Loucy (cell line): Measurements from ENCODE around the gene BCR.

Experiments
- H2AFZ ChIP-seq: fragments of 200-600 bp; sonication (generic); 2 replicates; pipeline ENCODE4 v1.6.0; 2016; ENCODE audit warnings: antibody characterized with exemption, mild to moderate bottlenecking, low read length, moderate library complexity
- H3F3A ChIP-seq: fragments of 200-600 bp; 2 replicates; pipeline ENCODE4 v1.6.0; 2016; ENCODE audit warnings: antibody characterized with exemption, low read depth, mild to moderate bottlenecking
- H3K27me3 ChIP-seq: fragments of 200-600 bp; sonication (generic); 2 replicates; pipeline ENCODE4 v1.6.1; 2014; ENCODE audit warnings: low read length, mild to moderate bottlenecking; ENCODE audit not compliant: insufficient read depth, poor library complexity, severe bottlenecking
- H3K36me3 ChIP-seq: fragments of 200-600 bp; sonication (generic); 2 replicates; pipeline ENCODE4 v1.6.1; 2016; ENCODE audit warnings: low read length; ENCODE audit not compliant: insufficient read depth
- H3K4me1 ChIP-seq: fragments of 200-600 bp; sonication (generic); 2 replicates; pipeline ENCODE4 v1.5.1; 2014; ENCODE audit warnings: low read length, mild to moderate bottlenecking; ENCODE audit not compliant: insufficient read depth, poor library complexity, severe bottlenecking
- H3K4me2 ChIP-seq: fragments of 200-600 bp; sonication (generic); 2 replicates; pipeline ENCODE4 v1.6.0; 2014; ENCODE audit warnings: antibody characterized with exemption, low read length, low read depth, mild to moderate bottlenecking; ENCODE audit not compliant: poor library complexity, severe bottlenecking
- H3K4me3 ChIP-seq: fragments of 200-600 bp; sonication (generic); 2 replicates; pipeline ENCODE4 v1.5.1; 2014; ENCODE audit warnings: low read length, mild to moderate bottlenecking, mixed read lengths; ENCODE audit not compliant: poor library complexity, severe bottlenecking
- H3K79me2 ChIP-seq: fragments of 200-600 bp; sonication (generic); 2 replicates; pipeline ENCODE4 v1.6.1; 2014; ENCODE audit warnings: low read length; ENCODE audit not compliant: insufficient read depth
- H3K9ac ChIP-seq: fragments of 200-600 bp; sonication (generic); 2 replicates; pipeline ENCODE4 v1.6.0; 2014; ENCODE audit warnings: mild to moderate bottlenecking, low read depth, low read length, moderate library complexity; ENCODE audit not compliant: poor library complexity, severe bottlenecking
- H3K9me2 ChIP-seq: fragments of 200-600 bp; sonication (generic); replicated peaks from 2 replicates; pipeline ENCODE4 v1.6.1; 2016; ENCODE audit warnings: low read depth, low read length, mixed read lengths
- H3K9me3 ChIP-seq: fragments of 200-600 bp; sonication (generic); 2 replicates; pipeline ENCODE4 v1.6.1; 2014; ENCODE audit warnings: mild to moderate bottlenecking, antibody characterized with exemption, low read length, low read depth; ENCODE audit not compliant: insufficient read depth
- H4K20me1 ChIP-seq: fragments of 200-600 bp; sonication (generic); 2 replicates; pipeline ENCODE4 v1.6.0; 2014; ENCODE audit warnings: antibody characterized with exemption, low read length, mild to moderate bottlenecking; ENCODE audit not compliant: insufficient read depth, poor library complexity, severe bottlenecking
- CTCF ChIP-seq: fragments of 200-600 bp; sonication (generic); conservative IDR thresholded peaks from 2 replicates; pipeline ENCODE4 v1.5.1; 2014; ENCODE audit warnings: mild to moderate bottlenecking, antibody characterized with exemption, low read length
- EZH2phosphoT487 ChIP-seq: fragments of 200-600 bp; IDR thresholded peaks from 2 replicates; pipeline ENCODE4 v1.6.1; 2018; ENCODE audit warnings: antibody characterized with exemption, mild to moderate bottlenecking, moderate library complexity, borderline replicate concordance

Gene BCR

DNA sequence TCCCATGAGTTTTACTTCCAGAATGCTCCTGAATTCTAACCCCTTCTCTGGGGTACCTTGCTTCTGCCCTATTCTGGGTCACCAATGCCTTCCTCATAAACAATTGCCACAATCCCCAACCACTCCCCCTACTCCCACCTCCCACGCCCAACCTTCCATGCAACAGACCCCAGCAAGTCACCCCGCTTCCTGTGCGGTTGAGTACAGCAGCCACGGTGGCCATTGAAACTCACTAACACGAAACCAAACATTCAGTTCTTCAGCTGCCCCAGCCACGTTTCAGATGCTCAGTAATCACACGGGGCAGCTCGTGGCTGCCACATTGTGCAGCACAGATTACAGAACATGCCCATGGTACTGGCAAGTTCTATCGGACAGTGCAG is 3.7 kb upstream of the BCR start:
- Histone ChIP-seq H4K20me1 (peaks cover 17% of the 10 kb centered on the region), H3K79me2 (peaks cover 27% of the 10 kb centered on the region), H2AFZ (no peak overlapping the region), H3K4me1 (peaks cover 16% of the 10 kb centered on the region), H3K27me3 (peaks cover 3% of the 10 kb centered on the region), H3K36me3 (no peaks in the 10 kb centered on the region), H3K4me3 (no peak overlapping the region), H3K9me3 (peaks cover 14% of the 10 kb centered on the region; the same call in 1 of the 2 replicates), H3F3A (no peaks in the 10 kb centered on the region), H3K9ac (no peak overlapping the region), H3K4me2 (no peak overlapping the region), H3K9me2 (no peaks in the 10 kb centered on the region)
- TF ChIP-seq CTCF (no peak), EZH2phosphoT487 (no peak)

DNA sequence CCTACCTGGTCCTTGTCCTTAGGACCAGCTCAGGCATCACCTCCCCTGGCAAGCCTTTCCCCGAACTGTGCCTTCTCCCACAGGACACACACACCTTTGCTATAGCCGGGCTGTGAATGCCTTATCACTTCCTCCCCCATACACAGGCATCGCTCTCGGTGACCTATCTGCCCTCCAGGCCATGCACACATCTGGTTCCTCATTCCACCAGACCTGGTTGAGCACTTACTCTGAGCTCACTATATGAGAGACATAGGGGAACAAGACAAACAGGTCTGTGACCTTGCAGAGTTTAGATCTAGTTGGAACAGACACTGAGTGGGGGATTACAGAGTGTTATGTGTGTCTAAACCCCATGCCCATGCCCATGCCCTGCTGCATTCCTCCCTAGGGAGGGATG is 3.1 kb upstream of the BCR start:
- no peaks in the 10 kb centered on the region for H3F3A ChIP-seq
- peaks cover 33% of the 10 kb centered on the region for H3K79me2 ChIP-seq
- no peak overlapping the region for H2AFZ ChIP-seq
- peaks cover 7% of the 10 kb centered on the region for H3K27me3 ChIP-seq
- no peak overlapping the region for H3K4me3 ChIP-seq
- TF ChIP-seq CTCF, result no peak
- TF ChIP-seq EZH2phosphoT487, result no peak
- H3K4me1 ChIP-seq, result peaks cover 16% of the 10 kb centered on the region
- peaks cover 22% of the 10 kb centered on the region for H4K20me1 ChIP-seq
- peaks cover 14% of the 10 kb centered on the region; the same call in 1 of the 2 replicates for H3K9me3 ChIP-seq
- no peak overlapping the region for H3K9ac ChIP-seq
- H3K4me2 ChIP-seq, result no peak overlapping the region
- H3K36me3 ChIP-seq, result no peaks in the 10 kb centered on the region
- no peaks in the 10 kb centered on the region for H3K9me2 ChIP-seq

GRCh38 chr22:23178512-23179254 is 1.6 kb upstream of the BCR start:
- Histone ChIP-seq H2AFZ (no peak overlapping the region), H3K4me2 (peak overlapping the region; percentile 88), H3K4me1 (peaks cover 16% of the 10 kb centered on the region), H4K20me1 (peaks cover 37% of the 10 kb centered on the region), H3K79me2 (peaks cover 48% of the 10 kb centered on the region), H3K4me3 (peak overlapping the region; percentile 77), H3K36me3 (no peaks in the 10 kb centered on the region), H3K9me2 (no peaks in the 10 kb centered on the region), H3K27me3 (peaks cover 7% of the 10 kb centered on the region), H3K9ac (no peak overlapping the region), H3K9me3 (peaks cover 14% of the 10 kb centered on the region; the same call in 1 of the 2 replicates), H3F3A (no peaks in the 10 kb centered on the region)
- TF ChIP-seq EZH2phosphoT487 (no peak), CTCF (peak; percentile 97)
